ENCODE results near the gene ATP2B2. TPM values are rescaled to one million over a fixed set of nuclear protein-coding genes. Genes with fewer than 3 reads are reported as not detected.

Gene ATP2B2
- total RNA-seq, 2 experiments from 2014 or later: not detected

- DNase-seq (no peak), ATAC-seq (no peak)
- ChIA-PET POLR2A (no interaction called here), CTCF (no interaction called here)
- Mint-ChIP-seq H3K4me3 (no peak overlapping the region), H3K9me3 (ENCODE audit: insufficient read depth) (no peaks in the 10 kb centered on the region), H3K4me1 (ENCODE audit: low read depth) (no peaks in the 10 kb centered on the region), H3K36me3 (ENCODE audit: low read depth) (no peaks in the 10 kb centered on the region), H3K27me3 (ENCODE audit: low read depth) (peaks cover 4% of the 10 kb centered on the region), H3K27ac (no peak overlapping the region)
Measured at GRCh38 chr3:10482631-10483363, 22.6 kb downstream of the ATP2B2 start.

GRCh38 chr3:10480871-10481378, 24.5 kb downstream of the ATP2B2 start:
- Mint-ChIP-seq H3K4me1 (ENCODE audit: low read depth) (no peaks in the 10 kb centered on the region), H3K4me3 (no peak overlapping the region), H3K36me3 (ENCODE audit: low read depth) (no peaks in the 10 kb centered on the region), H3K9me3 (ENCODE audit: insufficient read depth) (no peaks in the 10 kb centered on the region), H3K27me3 (ENCODE audit: low read depth) (peaks cover 4% of the 10 kb centered on the region), H3K27ac (no peak overlapping the region)
- CTCF ChIA-PET: no interaction called here
- POLR2A ChIA-PET: no interaction called here
- ATAC-seq (no peak), DNase-seq (no peak)

- ChIA-PET POLR2A (no interaction called here), CTCF (no interaction called here)
- no peak overlapping the region for H3K27ac Mint-ChIP-seq
- no peak overlapping the region for H3K4me3 Mint-ChIP-seq
- H3K27me3 Mint-ChIP-seq (ENCODE audit: low read depth): peaks cover 4% of the 10 kb centered on the region
- ATAC-seq (no peak), DNase-seq (no peak)
- no peaks in the 10 kb centered on the region for H3K36me3 Mint-ChIP-seq (ENCODE audit: low read depth)
- no peaks in the 10 kb centered on the region for H3K9me3 Mint-ChIP-seq (ENCODE audit: insufficient read depth)
- no peaks in the 10 kb centered on the region for H3K4me1 Mint-ChIP-seq (ENCODE audit: low read depth)
Measured at GRCh38 chr3:10479311-10479710, 26.1 kb downstream of the ATP2B2 start.

- Mint-ChIP-seq H3K9me3 (ENCODE audit: insufficient read depth) (no peaks in the 10 kb centered on the region), H3K4me1 (ENCODE audit: low read depth) (no peaks in the 10 kb centered on the region), H3K27me3 (ENCODE audit: low read depth) (peaks cover 8% of the 10 kb centered on the region), H3K36me3 (ENCODE audit: low read depth) (no peaks in the 10 kb centered on the region), H3K27ac (no peak overlapping the region), H3K4me3 (no peak overlapping the region)
- DNase-seq (no peak), ATAC-seq (no peak)
- CTCF ChIA-PET: no interaction called here
- POLR2A ChIA-PET: no interaction called here
Measured at GRCh38 chr3:10475983-10476382, 29.4 kb downstream of the ATP2B2 start.

GRCh38 chr3:10474847-10475246, 30.5 kb downstream of the ATP2B2 start:
- CTCF ChIA-PET: interaction anchor here (1.0 kb wide), 1 partner anchor 258 kb away, joined by 3 read pairs; no protein-coding TSS in a partner anchor
- Mint-ChIP-seq H3K27ac (no peak overlapping the region), H3K4me1 (ENCODE audit: low read depth) (no peaks in the 10 kb centered on the region), H3K4me3 (no peak overlapping the region), H3K27me3 (ENCODE audit: low read depth) (peaks cover 10% of the 10 kb centered on the region), H3K9me3 (ENCODE audit: insufficient read depth) (no peaks in the 10 kb centered on the region), H3K36me3 (ENCODE audit: low read depth) (no peaks in the 10 kb centered on the region)
- ATAC-seq: no peak
- POLR2A ChIA-PET: no interaction called here
- no peak for DNase-seq

GRCh38 chr3:10474275-10474646, 31.1 kb downstream of the ATP2B2 start:
- CTCF ChIA-PET: interaction anchor here (1.0 kb wide), 1 partner anchor 259 kb away, joined by 3 read pairs; no protein-coding TSS in a partner anchor
- DNase-seq: no peak
- Mint-ChIP-seq H3K9me3 (ENCODE audit: insufficient read depth) (no peaks in the 10 kb centered on the region), H3K36me3 (ENCODE audit: low read depth) (no peaks in the 10 kb centered on the region), H3K27me3 (ENCODE audit: low read depth) (peaks cover 10% of the 10 kb centered on the region), H3K4me1 (ENCODE audit: low read depth) (no peaks in the 10 kb centered on the region), H3K27ac (no peak overlapping the region), H3K4me3 (no peak overlapping the region)
- ATAC-seq: no peak
- POLR2A ChIA-PET: no interaction called here

- Mint-ChIP-seq H3K27ac (no peak overlapping the region), H3K4me3 (no peak overlapping the region), H3K4me1 (ENCODE audit: low read depth) (no peaks in the 10 kb centered on the region), H3K36me3 (ENCODE audit: low read depth) (no peaks in the 10 kb centered on the region), H3K9me3 (ENCODE audit: insufficient read depth) (no peaks in the 10 kb centered on the region), H3K27me3 (ENCODE audit: low read depth) (peaks cover 9% of the 10 kb centered on the region)
- no peak for DNase-seq
- ChIA-PET CTCF (interaction anchor here (1.0 kb wide), 1 partner anchor 259 kb away, joined by 3 read pairs; no protein-coding TSS in a partner anchor), POLR2A (no interaction called here)
- ATAC-seq: no peak
Measured at GRCh38 chr3:10473581-10474274, 31.7 kb downstream of the ATP2B2 start.

- Mint-ChIP-seq H3K36me3 (ENCODE audit: low read depth) (no peaks in the 10 kb centered on the region), H3K27ac (no peak overlapping the region), H3K4me1 (ENCODE audit: low read depth) (no peaks in the 10 kb centered on the region), H3K9me3 (ENCODE audit: insufficient read depth) (no peaks in the 10 kb centered on the region), H3K4me3 (no peak overlapping the region), H3K27me3 (ENCODE audit: low read depth) (peaks cover 6% of the 10 kb centered on the region)
- DNase-seq (no peak), ATAC-seq (no peak)
- POLR2A ChIA-PET: no interaction called here
- CTCF ChIA-PET: no interaction called here
Measured at GRCh38 chr3:10472877-10473440, 32.4 kb downstream of the ATP2B2 start.

- no peak for ATAC-seq
- no peak for DNase-seq
Measured at GRCh38 chr3:10471054-10471688, 34.2 kb downstream of the ATP2B2 start.

GRCh38 chr3:10470120-10471053, 35.0 kb downstream of the ATP2B2 start:
- H3K27ac Mint-ChIP-seq: no peak overlapping the region
- H3K9me3 Mint-ChIP-seq (ENCODE audit: insufficient read depth): no peaks in the 10 kb centered on the region
- ChIA-PET CTCF (no interaction called here), POLR2A (no interaction called here)
- no peaks in the 10 kb centered on the region for H3K4me1 Mint-ChIP-seq (ENCODE audit: low read depth)
- peaks cover 6% of the 10 kb centered on the region for H3K27me3 Mint-ChIP-seq (ENCODE audit: low read depth)
- no peaks in the 10 kb centered on the region for H3K36me3 Mint-ChIP-seq (ENCODE audit: low read depth)
- ATAC-seq: no peak
- no peak overlapping the region for H3K4me3 Mint-ChIP-seq
- DNase-seq: no peak

More at GRCh38 chr3:10471054-10471688, 34.2 kb downstream of the ATP2B2 start:
- ChIA-PET CTCF (no interaction called here), POLR2A (no interaction called here)
- Mint-ChIP-seq H3K27me3 (ENCODE audit: low read depth) (peaks cover 6% of the 10 kb centered on the region), H3K4me1 (ENCODE audit: low read depth) (no peaks in the 10 kb centered on the region), H3K27ac (no peak overlapping the region), H3K9me3 (ENCODE audit: insufficient read depth) (no peaks in the 10 kb centered on the region), H3K36me3 (ENCODE audit: low read depth) (no peaks in the 10 kb centered on the region), H3K4me3 (no peak overlapping the region)

GRCh38 chr3:10469441-10470119, 35.8 kb downstream of the ATP2B2 start:
- POLR2A ChIA-PET: no interaction called here
- peaks cover 6% of the 10 kb centered on the region for H3K27me3 Mint-ChIP-seq (ENCODE audit: low read depth)

More at GRCh38 chr3:10469441-10470119, 35.8 kb downstream of the ATP2B2 start:
- ATAC-seq: no peak
- H3K27ac Mint-ChIP-seq: no peak overlapping the region
- H3K9me3 Mint-ChIP-seq (ENCODE audit: insufficient read depth): no peaks in the 10 kb centered on the region
- H3K4me3 Mint-ChIP-seq: no peak overlapping the region
- CTCF ChIA-PET: no interaction called here
- no peak for DNase-seq
- H3K36me3 Mint-ChIP-seq (ENCODE audit: low read depth): no peaks in the 10 kb centered on the region
- H3K4me1 Mint-ChIP-seq (ENCODE audit: low read depth): no peaks in the 10 kb centered on the region

All from activated CD8-positive, alpha-beta T cell treated with anti-CD3 and anti-CD28 coated beads, Interleukin-2, amount 10 ng/mL, durations not matched to agents 7 days and 5 days (primary cell).